HG03442 (cell line): ENCODE results near the gene ATXN3L.

Source experiments
- ATAC-seq: cut with Tn5 transposase; IDR thresholded peaks from one replicate; pipeline ENCODE4 v1.9.1; 2021; ENCODE audit warnings: mild to moderate bottlenecking, moderate library complexity; ENCODE audit not compliant: unreplicated experiment

Gene ATXN3L

DNA sequence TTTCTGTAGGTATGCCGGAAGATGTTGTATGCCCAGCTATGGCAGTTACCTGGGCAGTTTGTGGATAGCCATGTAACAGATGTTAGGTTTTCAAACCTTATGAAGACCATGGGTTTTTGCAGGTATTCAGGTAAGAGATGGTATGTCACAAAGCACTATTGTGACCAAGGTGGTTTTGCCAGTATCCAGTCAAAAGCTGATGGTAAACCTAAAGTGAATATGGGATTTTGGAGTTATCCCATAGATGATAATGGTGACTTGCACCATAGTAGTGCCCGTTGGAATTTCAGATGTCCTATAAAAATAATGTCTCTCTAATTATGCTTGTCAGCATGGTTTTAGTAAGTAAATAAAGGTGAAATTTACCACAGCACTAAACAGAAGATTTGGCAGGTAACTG lies at the start of gene ATXN3L:
TSS of gene ATXN3L (minus strand) at position 101 of the 400 bp plus-strand sequence. CDS start 119 bp downstream, outside the sequence.
- ATAC-seq = no peak

DNA sequence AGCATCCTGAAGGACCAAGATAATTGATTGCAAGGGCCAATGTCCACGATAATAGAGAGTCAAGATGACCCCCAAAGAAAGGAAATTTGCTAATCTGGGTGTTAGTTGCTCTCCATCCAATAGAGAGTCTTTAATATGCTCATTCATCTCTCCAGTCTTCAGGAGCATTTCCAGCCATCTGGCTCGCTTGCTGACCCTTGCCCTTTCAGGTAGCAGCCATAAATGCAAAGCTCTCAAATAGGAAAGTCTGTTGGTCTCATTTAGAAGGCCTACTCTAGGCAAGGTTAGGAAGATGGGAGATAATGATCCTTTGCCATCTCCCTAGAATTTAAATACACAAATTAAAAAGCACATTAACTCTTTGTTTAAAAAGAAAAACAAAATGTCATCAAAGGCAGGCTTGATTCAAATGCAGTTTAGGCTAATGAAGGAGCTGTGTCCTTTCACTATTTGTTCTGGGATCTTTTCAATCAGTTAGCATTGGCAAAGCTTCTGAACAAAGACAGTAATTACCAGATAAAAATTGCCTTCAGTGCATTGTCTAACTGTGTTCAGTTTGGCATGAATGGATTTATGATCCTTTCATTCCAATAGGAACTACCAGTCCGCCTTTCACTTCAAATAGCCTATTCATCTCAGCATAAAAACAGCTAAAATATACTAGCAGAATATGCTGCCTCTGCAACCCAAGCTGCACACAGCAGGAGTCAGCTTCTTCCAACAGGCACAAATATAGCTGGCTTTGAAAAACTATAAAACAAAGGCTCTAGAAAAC lies 49.6 kb upstream of the ATXN3L start:
- ATAC-seq = no peak

DNA sequence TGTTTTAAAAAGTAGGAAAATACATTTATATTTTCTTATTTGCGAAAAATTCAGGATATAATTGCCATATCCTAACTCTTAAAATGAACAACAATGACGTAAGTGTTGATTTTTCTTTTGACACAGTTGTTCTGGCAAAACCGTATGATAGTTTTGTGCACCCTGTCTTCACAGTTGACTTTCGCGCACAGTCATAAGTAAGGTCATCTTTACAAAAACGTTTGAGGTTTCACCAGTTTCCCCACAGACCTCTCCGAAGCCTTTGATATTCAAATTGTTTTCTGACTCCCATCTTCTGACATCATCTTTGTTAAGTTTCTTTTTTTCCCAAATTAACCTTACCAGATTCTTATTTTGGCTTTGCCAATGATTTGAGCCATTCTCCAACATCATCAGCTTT lies 48.1 kb upstream of the ATXN3L start:
- ATAC-seq = no peak

DNA sequence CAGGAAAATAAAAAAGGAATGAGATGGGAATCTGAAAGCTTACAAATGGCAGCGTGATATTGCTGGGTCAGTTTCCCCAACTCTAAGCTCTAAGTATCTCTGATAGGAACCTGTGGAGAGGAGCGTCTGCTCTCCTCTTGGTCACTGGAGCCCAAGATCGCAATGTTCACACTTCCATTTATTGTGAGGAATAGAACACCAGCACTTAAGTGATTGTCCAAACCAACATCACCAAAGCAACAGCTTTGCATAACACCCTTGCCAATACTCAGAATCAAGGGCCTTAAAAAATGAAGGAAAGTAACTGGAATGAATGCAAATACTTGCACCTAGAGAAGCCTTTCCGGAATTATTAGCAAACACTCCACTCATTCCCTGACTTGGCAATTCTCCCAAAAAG lies 46.8 kb upstream of the ATXN3L start:
- ATAC-seq = no peak

DNA sequence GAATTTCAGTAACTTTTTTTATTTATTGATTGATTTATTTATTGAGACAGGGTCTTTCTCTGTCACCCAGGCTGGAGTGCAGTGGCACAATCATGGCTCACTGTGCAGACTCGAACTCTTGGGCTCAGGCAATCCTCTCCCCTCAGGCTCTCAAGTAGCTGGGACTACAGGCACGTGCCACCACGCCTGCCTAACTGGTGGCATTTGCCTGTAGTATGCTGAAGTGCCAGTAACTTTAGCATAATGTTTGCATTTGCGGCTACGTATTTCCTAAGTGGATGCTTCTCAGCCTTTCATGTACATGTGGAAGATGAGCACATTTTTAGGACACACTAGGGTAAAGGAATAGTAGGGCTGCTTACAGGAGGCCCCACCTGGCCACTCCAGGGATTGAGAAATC lies 45.3 kb upstream of the ATXN3L start:
- ATAC-seq = no peak

DNA sequence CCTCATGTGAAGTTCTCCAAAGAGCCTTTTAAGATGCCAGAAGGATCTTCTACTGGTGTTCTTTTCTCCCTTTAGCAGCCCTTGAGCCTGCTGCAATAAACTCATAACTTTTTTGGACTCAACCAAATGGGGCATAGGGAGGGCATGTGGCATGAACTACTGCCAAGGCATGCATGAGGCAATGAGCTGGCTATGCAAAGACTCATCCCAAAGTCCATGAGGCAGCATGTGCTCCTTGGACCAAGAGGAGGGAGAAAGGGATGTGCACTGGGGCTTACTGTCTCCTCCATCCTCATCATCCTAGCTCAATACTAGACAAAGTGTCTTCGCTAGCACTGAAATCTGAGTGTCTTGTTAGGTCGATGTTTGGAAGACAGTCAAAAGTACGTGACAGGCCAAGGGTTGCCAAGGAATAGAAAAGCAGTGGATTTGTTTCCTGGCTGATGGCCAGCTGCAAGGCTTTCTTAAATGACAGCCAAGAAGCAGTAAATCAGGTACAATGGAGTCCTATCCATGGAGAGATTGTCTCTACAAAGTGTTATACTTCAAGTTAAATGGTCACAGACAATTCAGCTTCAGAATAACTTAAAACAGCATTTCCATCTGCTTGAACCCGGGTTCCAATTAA lies 44.5 kb upstream of the ATXN3L start:
- ATAC-seq = no peak

DNA sequence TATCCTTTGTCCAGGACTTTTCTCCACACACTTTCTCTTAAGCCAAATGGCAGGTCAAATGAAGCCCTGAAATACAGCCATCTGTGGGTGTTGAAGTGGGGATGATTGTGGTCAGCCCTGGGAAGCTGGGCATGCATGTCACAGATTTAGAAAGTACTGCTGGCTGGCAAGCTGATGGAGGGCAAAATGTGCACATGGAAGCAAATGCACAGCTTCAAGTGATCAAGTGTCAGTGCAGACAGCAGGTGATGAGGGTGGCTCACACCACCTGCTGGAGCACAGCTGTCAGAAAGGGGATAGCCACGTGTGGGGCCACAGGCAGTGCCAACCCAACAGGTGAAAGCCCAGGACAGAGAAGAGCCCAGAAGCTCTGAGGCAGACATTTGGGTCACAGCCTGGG lies 40.3 kb upstream of the ATXN3L start:
- no peak for ATAC-seq

DNA sequence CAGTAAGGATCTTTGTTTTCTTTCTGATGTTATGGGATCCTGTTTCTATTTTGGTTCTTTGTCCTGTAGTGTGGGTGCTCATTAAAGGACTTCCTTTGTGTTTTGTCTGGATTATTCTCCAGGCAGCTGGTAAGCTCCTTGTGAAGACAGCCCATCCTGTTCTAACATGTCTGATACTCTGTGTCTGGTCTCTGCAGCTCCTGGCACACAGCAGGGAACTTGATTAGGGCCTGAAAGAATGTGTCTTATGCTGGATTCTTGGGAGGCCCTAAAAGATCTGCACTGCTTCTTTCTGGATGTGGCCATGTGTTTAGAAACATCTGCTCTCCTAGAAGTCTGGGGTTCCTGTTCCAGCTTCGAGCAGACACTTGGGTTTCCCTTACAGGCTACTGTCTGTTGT lies 38.1 kb upstream of the ATXN3L start:
- no peak for ATAC-seq

DNA sequence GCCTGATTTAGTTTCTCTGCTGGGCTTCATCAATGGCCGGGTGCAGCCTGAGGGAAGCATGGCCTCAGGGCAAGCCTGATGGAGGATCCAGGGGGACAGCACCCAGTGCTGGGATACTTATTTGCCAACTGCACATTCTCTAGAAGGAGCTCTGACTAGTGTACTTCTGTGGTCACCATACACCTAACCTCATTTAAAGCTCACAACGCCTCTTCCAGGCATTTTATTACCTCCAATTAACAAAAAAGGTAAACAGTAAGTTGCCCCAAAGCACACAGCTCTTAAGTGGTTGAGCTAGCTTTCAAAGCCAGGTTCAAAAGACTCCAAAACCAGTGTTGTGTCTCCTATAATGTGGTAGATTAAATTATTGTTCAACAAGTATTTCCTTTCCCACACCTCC lies 26.8 kb upstream of the ATXN3L start:
- ATAC-seq = no peak

DNA sequence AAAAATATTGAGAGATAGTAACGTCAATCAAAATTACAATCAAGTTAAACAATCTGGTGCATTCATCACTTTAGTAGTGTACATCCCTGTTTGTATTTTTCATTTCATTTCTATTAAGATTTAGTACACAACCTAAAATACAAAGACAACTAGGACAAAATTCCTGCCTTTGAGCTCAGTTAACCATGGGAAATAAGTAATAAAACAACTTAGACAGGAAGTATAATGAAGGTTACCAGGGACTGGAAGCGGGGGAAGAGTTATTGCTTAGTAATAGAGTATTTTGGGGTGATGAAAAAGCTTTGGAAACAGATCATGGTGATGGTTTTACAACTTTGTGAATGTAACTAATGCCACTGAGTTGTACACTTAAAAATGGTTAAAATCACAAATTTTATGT lies 25.6 kb upstream of the ATXN3L start:
- no peak for ATAC-seq

DNA sequence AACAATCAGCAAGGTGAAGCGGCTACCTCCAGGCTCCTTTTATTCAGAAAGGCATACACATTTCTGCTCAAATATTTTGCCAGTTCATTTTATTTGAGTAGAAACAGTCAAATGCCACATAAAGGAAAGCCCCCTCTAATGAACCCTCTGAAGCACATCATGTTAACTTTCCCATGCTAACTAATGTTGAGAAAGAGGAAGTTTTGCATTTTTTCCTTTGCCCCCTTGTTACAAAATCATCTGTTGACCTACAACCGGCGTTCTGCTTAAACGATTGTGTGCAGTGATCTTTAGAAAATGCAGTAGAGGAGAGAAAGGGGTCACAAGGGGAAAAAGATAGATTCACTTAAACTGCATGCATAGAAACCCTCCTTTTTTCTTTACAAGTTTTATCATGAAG lies 25.2 kb upstream of the ATXN3L start:
- ATAC-seq = no peak

DNA sequence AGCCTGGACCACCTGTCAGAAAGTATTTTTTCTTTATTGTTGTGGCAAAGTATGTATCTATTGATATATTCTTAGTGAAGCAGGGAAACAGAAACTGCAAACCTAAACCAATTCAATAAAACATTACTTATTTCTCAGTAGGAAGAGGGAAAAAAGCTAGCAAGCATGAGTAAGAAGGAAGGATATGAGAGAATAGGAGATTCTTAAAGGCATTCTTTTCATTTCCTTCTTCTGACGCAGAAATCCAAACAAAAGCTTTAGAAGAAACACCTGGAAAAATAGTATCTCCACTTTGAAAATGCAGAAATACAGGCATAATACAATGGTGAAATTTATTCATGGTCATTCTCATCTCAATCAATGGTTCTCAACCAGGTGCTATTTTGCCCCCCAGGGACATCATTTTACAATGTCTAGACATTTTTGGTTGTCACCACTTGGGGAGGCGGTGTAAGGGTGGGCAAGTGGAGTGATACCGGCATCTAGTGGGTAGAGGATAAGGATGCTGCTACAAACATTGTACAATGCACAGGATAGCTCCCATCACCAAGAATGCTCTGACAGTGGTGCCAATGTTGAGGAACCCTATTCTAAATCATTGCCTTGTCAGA lies 21.7 kb upstream of the ATXN3L start:
- no peak for ATAC-seq

DNA sequence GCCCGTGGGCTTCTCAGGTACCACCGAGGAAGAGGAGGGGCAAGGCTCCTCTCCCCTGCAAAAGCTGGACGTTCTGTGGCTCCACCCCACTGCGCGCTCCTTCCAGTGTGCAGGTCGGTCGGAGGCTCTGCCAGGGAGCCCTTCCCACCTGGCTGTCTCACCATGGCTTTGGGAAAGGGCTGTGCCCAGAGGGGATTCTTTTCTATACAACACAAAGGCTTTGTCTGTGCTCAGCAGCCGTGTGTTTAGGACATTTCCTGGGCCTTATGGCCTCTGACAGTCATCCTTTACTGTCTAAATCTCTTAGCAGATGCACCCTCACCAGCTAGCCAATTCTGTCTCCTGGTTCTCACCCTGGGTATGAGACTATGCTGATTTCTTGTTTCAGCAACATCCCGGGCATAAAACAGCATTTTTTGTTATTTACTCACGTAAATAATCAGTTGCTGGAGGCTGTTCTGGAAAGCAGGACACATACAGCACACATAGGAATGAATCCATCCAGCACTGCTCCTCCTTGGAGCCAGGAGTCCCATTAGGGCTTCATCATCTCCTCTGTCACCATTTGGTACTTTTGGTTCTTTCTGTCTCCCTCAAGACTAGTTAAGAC lies 20.4 kb upstream of the ATXN3L start:
- ATAC-seq = no peak

DNA sequence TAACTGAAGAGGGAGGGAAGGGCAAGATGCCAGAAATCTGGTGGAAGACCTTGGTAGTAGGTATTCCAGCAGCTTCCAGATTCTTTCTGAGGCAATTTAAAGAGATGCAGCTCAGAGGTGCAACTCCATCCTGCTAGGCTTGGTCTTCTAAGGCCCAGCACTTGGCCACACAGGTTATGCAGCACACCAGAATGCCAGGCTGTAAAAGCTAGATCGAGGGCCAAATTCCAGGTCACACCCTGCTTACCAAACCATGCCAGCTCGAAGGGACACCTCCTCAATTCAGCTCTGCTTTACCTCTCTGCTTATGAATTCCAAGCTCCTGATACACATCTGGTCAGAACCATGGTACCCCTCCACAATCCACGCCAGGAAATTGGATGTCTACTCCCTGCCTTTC lies 19.8 kb upstream of the ATXN3L start:
- no peak for ATAC-seq

DNA sequence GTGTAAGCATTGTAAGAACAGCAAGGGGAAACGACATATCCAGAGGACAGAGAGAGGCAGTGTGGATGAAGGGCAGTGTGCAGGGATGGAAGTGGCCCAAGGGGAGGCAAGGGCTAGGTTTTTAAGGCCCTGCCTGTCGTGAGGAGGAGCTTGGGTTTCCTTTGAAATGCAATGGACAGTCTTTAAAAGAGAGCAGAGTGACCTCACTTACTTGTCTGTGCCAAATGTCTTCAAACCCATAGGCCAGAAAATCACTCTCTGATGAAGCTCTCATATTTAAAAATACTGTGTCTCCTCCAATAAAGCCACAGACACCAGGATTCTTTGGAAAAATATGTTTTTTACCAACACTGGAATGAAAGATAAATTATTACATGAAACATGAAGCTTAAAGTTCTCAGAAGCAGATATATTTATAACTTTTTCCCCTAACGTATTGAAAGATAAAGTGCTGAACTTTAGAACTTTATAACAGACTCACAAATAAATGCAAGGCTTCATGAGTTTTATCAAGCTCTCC lies 19.2 kb upstream of the ATXN3L start:
- ATAC-seq = no peak

DNA sequence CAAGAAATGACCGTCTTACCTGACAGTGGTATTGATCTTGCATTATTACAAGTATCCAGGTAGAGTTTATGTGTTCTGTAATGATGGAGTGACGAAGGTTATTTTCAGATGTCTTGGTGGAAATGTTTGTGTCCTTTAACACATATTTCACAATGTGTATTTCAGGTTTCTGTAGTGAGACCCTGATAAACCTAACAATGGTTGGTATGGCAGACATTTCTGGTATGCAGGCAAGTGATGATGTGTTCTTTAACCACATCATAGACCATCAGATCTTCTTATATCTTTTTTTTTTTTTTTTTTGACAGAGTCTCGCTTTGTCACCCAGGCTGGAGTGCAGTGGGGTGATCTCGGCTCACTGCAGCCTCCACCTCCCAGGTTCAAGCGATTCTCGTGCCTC lies 14.6 kb upstream of the ATXN3L start:
- no peak for ATAC-seq

DNA sequence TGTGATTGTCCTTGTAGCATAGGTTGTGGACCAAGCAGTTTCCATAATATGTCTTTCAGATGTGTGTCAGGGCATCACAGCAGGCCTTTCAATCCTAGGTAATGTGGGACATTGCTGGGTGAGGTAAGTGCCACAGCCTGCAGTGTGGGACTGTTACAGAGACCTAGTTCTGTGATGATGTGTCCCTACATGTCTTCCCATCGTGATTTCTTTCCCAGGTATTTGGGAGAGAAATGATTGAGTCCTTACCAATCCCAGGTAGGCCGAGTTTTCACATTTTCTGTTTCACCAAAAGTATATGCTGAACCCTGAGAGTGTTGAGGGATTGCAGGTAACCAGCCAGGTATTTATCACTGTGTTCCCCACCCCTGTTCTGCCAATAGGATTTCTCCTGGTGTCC lies 10.6 kb upstream of the ATXN3L start:
- no peak for ATAC-seq

DNA sequence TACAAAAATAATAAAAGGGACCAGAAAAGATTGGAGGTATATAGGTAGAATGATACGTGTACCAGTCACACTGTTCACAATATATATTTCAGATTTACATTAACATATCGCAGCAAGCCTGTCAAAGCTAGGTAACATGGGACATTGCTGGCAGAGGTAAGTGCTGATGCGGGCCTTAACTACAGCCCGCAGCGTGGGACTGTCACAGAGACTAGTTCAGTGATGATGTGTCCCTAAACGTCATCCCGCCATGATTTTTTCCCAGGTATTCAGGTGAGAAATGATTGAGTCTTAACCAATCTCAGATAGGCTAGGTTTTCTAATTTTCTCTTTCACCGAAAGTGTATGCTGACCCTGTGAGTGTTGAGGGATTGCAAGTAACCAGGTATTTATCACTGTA lies 7.8 kb upstream of the ATXN3L start:
- no peak for ATAC-seq

DNA sequence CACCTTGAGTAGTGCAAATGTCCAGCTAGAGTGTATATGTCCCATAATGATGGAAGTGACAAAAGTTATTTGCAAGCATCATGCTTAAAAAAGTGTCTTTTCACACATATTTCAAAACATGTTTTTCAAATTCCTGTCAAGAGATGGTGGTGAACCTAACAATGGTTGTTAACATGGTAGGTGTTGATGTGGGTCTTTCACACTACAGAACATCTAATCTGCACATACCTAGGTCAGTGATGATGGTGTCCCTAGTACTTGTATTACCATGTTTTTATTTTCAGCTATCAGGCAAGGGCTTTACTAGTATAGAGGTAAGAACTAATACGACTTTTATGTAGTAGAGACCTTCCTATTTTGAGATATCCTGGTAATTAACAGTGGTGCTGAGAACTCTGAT lies 3.4 kb upstream of the ATXN3L start:
- no peak for ATAC-seq

DNA sequence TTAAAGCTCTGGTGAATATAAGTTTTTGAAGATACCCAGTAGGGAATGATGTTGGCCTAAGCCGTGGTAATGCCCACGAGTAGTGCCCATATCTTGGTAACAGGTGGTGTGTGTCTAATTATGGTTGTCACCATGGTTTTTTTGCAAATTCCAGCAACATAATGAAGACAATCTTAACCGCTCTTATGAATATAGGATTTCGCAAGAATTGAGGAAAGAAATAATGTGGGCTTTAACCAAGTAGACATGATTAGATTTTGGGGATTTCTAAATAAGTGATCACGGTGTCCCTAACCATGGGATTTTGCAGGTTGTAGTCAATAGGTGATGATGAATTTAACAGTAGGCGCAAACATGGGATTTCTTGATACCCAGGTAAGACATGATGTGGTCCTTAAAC lies 2.5 kb downstream of the ATXN3L start:
- ATAC-seq = no peak

DNA sequence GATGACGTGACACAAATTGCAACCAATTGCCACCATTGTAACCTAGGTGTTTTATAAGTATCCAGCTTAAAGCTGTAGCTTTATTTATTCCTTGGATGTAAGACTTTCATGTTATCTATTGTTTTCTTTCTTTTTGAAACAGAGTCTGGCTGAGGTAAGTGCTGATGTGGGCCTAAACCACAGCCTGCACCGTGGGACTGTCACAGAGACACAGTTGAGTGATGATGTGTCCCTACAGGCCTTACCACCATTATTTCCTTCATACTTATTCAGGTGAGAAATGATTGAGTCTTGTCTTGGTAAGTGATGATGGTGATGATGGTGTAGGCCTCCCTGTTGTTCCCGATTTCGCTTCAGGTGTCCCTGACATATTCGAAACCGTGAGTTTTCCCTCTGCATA lies 8.3 kb downstream of the ATXN3L start:
- no peak for ATAC-seq

DNA sequence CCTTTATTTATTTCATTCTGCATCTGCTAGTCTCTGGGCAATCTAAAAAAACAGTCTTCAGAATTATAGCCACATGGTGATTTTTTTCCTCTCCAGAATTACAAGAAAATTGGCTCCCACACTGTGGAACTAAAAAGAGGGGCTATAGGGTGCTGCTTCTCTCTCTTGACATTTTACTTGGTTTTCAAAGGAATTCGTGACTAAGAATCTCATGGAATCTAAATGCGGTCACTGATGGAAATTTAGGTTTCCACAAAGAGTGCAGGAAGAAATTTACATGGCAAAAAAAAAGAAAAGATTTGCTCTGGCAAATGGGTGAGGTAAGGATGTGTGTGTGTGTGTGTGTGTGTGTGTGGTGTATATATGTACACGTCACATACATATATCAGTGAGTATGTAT lies 10.2 kb downstream of the ATXN3L start:
- ATAC-seq = no peak
